ENCODE data around the gene CASP9. TPM values are rescaled to one million over a fixed set of nuclear protein-coding genes. Genes with fewer than 3 reads are reported as not detected.

Gene CASP9
- total RNA-seq, 1 experiment from 2014 or later: 13.5 TPM

GRCh38 chr1:15442759-15443158 is 81.3 kb downstream of the CASP9 start:
- CTCF ChIA-PET: interaction anchor here (1.3 to 5.0 kb wide), 2 partner anchors 11 to 119 kb away, joined by 3 to 20 read pairs; no protein-coding TSS in a partner anchor
- Mint-ChIP-seq H3K4me1 (no peaks in the 10 kb centered on the region), H3K4me3 (no peak overlapping the region), H3K27ac (no peak overlapping the region), H3K9me3 (no peaks in the 10 kb centered on the region), H3K27me3 (ENCODE audit: low read depth) (0 out of 2 replicates have a peak, but pooled peaks cover 4% of the 10 kb centered on the region), H3K36me3 (no peaks in the 10 kb centered on the region)
- ATAC-seq: no peak
- TF ChIP-seq FOXK1 (CRISPR knock-in tag; IDR thresholded peaks at IDR 0.05): no peak
- TF ChIP-seq ZNF138 (CRISPR knock-in tag; conservative IDR thresholded peaks at IDR 0.05): no peak
- TF ChIP-seq ZBTB21 (CRISPR knock-in tag; IDR thresholded peaks at IDR 0.05; ENCODE audit: borderline replicate concordance): no peak
- no peak for DNase-seq (ENCODE audit: low spot score)
- POLR2A ChIA-PET: no interaction called here

DNA sequence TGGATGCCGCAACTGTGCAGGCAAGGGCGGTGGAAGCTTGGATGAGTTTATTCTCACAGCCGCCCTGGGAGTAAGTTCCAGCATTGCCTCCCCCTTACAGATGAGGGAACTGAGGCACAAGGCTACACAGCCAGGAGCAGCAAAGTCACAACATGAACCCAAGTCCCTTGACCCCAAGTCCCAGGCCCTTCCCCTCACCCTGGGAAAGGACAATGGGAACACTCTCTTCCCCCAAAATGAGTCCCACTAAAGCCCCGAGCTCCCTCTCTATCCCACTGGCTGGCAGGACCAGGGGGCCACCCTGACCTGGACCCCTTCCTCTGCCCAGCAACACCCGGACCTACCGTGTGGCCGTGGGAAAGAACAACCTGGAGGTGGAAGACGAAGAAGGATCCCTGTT is 81.9 kb downstream of the CASP9 start:
- TF ChIP-seq NFE2L1 (CRISPR knock-in tag; IDR thresholded peaks at IDR 0.05) (no peak), NFYB (CRISPR knock-in tag; conservative IDR thresholded peaks at IDR 0.05; ENCODE audit: low read depth) (no peak), FOXJ3 (CRISPR knock-in tag; IDR thresholded peaks at IDR 0.05; ENCODE audit: borderline replicate concordance) (no peak), CREB1 (CRISPR knock-in tag; IDR thresholded peaks at IDR 0.05) (no peak), NFATC4 (CRISPR knock-in tag; IDR thresholded peaks at IDR 0.05) (no peak), TCF7 (CRISPR knock-in tag; IDR thresholded peaks at IDR 0.05; ENCODE audit: low read depth) (no peak), JUN (CRISPR knock-in tag; IDR thresholded peaks at IDR 0.05) (no peak), JAZF1 (CRISPR knock-in tag; IDR thresholded peaks at IDR 0.05) (no peak), RORB (CRISPR knock-in tag; IDR thresholded peaks at IDR 0.05) (no peak), PRRX2 (CRISPR knock-in tag; IDR thresholded peaks at IDR 0.05) (no peak)
- TF ChIP-seq, protein P1, sequence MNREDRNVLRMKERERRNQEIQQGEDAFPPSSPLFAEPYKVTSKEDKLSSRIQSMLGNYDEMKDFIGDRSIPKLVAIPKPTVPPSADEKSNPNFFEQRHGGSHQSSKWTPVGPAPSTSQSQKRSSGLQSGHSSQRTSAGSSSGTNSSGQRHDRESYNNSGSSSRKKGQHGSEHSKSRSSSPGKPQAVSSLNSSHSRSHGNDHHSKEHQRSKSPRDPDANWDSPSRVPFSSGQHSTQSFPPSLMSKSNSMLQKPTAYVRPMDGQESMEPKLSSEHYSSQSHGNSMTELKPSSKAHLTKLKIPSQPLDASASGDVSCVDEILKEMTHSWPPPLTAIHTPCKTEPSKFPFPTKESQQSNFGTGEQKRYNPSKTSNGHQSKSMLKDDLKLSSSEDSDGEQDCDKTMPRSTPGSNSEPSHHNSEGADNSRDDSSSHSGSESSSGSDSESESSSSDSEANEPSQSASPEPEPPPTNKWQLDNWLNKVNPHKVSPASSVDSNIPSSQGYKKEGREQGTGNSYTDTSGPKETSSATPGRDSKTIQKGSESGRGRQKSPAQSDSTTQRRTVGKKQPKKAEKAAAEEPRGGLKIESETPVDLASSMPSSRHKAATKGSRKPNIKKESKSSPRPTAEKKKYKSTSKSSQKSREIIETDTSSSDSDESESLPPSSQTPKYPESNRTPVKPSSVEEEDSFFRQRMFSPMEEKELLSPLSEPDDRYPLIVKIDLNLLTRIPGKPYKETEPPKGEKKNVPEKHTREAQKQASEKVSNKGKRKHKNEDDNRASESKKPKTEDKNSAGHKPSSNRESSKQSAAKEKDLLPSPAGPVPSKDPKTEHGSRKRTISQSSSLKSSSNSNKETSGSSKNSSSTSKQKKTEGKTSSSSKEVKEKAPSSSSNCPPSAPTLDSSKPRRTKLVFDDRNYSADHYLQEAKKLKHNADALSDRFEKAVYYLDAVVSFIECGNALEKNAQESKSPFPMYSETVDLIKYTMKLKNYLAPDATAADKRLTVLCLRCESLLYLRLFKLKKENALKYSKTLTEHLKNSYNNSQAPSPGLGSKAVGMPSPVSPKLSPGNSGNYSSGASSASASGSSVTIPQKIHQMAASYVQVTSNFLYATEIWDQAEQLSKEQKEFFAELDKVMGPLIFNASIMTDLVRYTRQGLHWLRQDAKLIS (CRISPR knock-in tag; IDR thresholded peaks at IDR 0.05; ENCODE audit: borderline replicate concordance): no peak
- TF ChIP-seq, protein P2, sequence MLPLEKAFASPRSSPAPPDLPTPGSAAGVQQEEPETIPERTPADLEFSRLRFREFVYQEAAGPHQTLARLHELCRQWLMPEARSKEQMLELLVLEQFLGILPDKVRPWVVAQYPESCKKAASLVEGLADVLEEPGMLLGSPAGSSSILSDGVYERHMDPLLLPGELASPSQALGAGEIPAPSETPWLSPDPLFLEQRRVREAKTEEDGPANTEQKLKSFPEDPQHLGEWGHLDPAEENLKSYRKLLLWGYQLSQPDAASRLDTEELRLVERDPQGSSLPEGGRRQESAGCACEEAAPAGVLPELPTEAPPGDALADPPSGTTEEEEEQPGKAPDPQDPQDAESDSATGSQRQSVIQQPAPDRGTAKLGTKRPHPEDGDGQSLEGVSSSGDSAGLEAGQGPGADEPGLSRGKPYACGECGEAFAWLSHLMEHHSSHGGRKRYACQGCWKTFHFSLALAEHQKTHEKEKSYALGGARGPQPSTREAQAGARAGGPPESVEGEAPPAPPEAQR (CRISPR knock-in tag; IDR thresholded peaks at IDR 0.05): no peak
- Mint-ChIP-seq H3K4me3 (no peak overlapping the region), H3K4me1 (no peaks in the 10 kb centered on the region), H3K27ac (no peak overlapping the region), H3K27me3 (ENCODE audit: low read depth) (no peaks in the 10 kb centered on the region), H3K36me3 (no peaks in the 10 kb centered on the region), H3K9me3 (no peaks in the 10 kb centered on the region)
- ChIA-PET CTCF (interaction anchor here (1.3 to 5.0 kb wide), 2 partner anchors 10 to 119 kb away, joined by 3 to 20 read pairs; no protein-coding TSS in a partner anchor), POLR2A (no interaction called here)
- ATAC-seq (no peak), DNase-seq (ENCODE audit: low spot score) (no peak)

Other genes with a start within 250 kb of the CASP9 start
- 19.5 to 23.8 TPM (median 21.9 TPM) in 3 replicates for gene EFHD2, start 114.3 kb downstream of the CASP9 start, total RNA-seq (2021)
- 1.6 to 2.2 TPM (median 2.2 TPM) in 3 replicates for gene CTRC, start 85.8 kb downstream of the CASP9 start, total RNA-seq (2021)
- 0.83 to 1.1 TPM (median 1.1 TPM) in 3 replicates for gene CELA2A, start 67.5 kb downstream of the CASP9 start, total RNA-seq (2021)
- 0.55 TPM in 1 of 3 replicates, not detected in the others for gene CELA2B, start 48.1 kb downstream of the CASP9 start, total RNA-seq (2021)
- gene DNAJC16, start 2.6 kb upstream of the CASP9 start, total RNA-seq (2021): 16.4 to 20.4 TPM (median 17.5 TPM) in 3 replicates
- 4.9 to 5.6 TPM (median 5.5 TPM) in 3 replicates for gene AGMAT, start 60.8 kb upstream of the CASP9 start, total RNA-seq (2021)
- gene DDI2, start 93.2 kb upstream of the CASP9 start, total RNA-seq (2021): 33.8 to 34.2 TPM (median 33.8 TPM) in 3 replicates
- 47.5 to 51.8 TPM (median 49.7 TPM) in 3 replicates for gene PLEKHM2, start 160.1 kb upstream of the CASP9 start, total RNA-seq (2021)
- gene SLC25A34, start 212.0 kb upstream of the CASP9 start, total RNA-seq (2021): 0.82 to 2.0 TPM (median 1.1 TPM) in 3 replicates
- gene TMEM82, start 218.3 kb upstream of the CASP9 start, total RNA-seq (2021): 0.48 to 1.4 TPM (median 0.94 TPM) in 3 replicates
- 70.9 to 78.3 TPM (median 76.6 TPM) in 3 replicates for gene FBLIM1, start 234.6 kb upstream of the CASP9 start, total RNA-seq (2021)